Erythroblast (primary cell): ENCODE results near the gene NELFCD.

Source experiments
- DNase-seq, 2 experiments: peaks; one replicate each; lab custom pipeline; 2025; lab: John Stamatoyannopoulos, UW
- GATA1 ChIP-seq: IDR thresholded peaks from 2 replicates; pipeline ENCODE4 v1.6.1; 2011; ENCODE audit warnings: low read depth, mild to moderate bottlenecking, control low read depth, low read length, moderate library complexity
- POLR2A ChIP-seq: IDR thresholded peaks from 2 replicates; pipeline ENCODE4 v1.6.1; 2011; ENCODE audit warnings: mild to moderate bottlenecking, low read length

Gene NELFCD

GRCh38 chr20:59042796-59043631 is 62.0 kb downstream of the NELFCD start:
- peak; percentile 34 for TF ChIP-seq POLR2A
- TF ChIP-seq GATA1 = no peak
- DNase-seq = peak; percentile 96 to 98

- TF ChIP-seq GATA1 = no peak
- no peak for TF ChIP-seq POLR2A
- DNase-seq = peak in 1 of 2 experiments; percentile 20
These were observed 62.6 kb downstream of the NELFCD start for GRCh38 chr20:59043698-59044097.

- TF ChIP-seq POLR2A (no peak), GATA1 (no peak)
- no peak for DNase-seq
These were observed 63.2 kb downstream of the NELFCD start for GRCh38 chr20:59044295-59044694.
